ENCODE measurements around the gene WDR31.

- TF ChIP-seq CTCF (conservative IDR thresholded peaks at IDR 0.05) (no peak), ZFX (IDR thresholded peaks at IDR 0.05) (no peak)
Measured at GRCh38 chr9:113313261-113313660, 26.8 kb downstream of the WDR31 start.

All from C4-2B (cell line).